ENCODE data around the gene KLHL25. TPM values are rescaled to one million over a fixed set of nuclear protein-coding genes. Genes with fewer than 3 reads are reported as not detected.

KLHL25 gene
- total and polyA plus RNA-seq, 2 experiments from 2014 or later: 2.0 to 7.1 TPM

- Histone ChIP-seq H3K9me2 (ENCODE audit: insufficient read depth) (no peaks in the 10 kb centered on the region), H3K4me3 (no peak overlapping the region), H3K4me2 (ENCODE audit: unreplicated experiment) (no peak overlapping the region), H3K27ac (no peak overlapping the region), H3F3A (ENCODE audit: insufficient read depth) (no peaks in the 10 kb centered on the region; the same call in 1 of the 2 replicates), H3K4me1 (ENCODE audit: insufficient read depth) (no peaks in the 10 kb centered on the region), H3K36me3 (ENCODE audit: low read depth) (peaks cover 46% of the 10 kb centered on the region), H3K27me3 (replicated peaks; ENCODE audit: insufficient read depth) (no peaks in the 10 kb centered on the region), H3K9ac (no peak overlapping the region), H2AFZ (no peak overlapping the region), H3K79me2 (ENCODE audit: insufficient read depth) (no peaks in the 10 kb centered on the region), H3K9me3 (ENCODE audit: low read depth) (no peaks in the 10 kb centered on the region), H4K20me1 (ENCODE audit: insufficient read depth) (no peaks in the 10 kb centered on the region)
- DNase-seq: no peak
- in situ Hi-C loops (cut with MboI): no loop called here
- TF ChIP-seq EZH2 (IDR thresholded peaks at IDR 0.05; ENCODE audit: insufficient read depth, poor library complexity, severe bottlenecking) (no peak), EZH2phosphoT487 (IDR thresholded peaks at IDR 0.05; ENCODE audit: insufficient read depth, low read depth) (no peak)
- 97% methylated on average over 4 of the region's 4 CpGs for WGBS, 2 experiments (ENCODE audit: low coverage in 1 of 2, low lambda C conversion rate in 2 of 2, missing lambda C conversion rate in 2 of 2)
These were observed 75.7 kb downstream of the KLHL25 start for GRCh38 chr15:85718981-85719380.

- Histone ChIP-seq H3K9me3 (ENCODE audit: low read depth) (no peaks in the 10 kb centered on the region), H2AFZ (no peak overlapping the region), H3K4me1 (ENCODE audit: insufficient read depth) (no peaks in the 10 kb centered on the region), H3K4me2 (ENCODE audit: unreplicated experiment) (no peak overlapping the region), H3K4me3 (no peak overlapping the region), H3K27ac (no peak overlapping the region), H3K9me2 (ENCODE audit: insufficient read depth) (no peaks in the 10 kb centered on the region), H3K9ac (no peak overlapping the region), H3K79me2 (ENCODE audit: insufficient read depth) (no peaks in the 10 kb centered on the region), H3K27me3 (replicated peaks; ENCODE audit: insufficient read depth) (no peaks in the 10 kb centered on the region), H4K20me1 (ENCODE audit: insufficient read depth) (no peaks in the 10 kb centered on the region), H3F3A (ENCODE audit: insufficient read depth) (no peaks in the 10 kb centered on the region; the same call in 1 of the 2 replicates), H3K36me3 (ENCODE audit: low read depth) (peaks cover 41% of the 10 kb centered on the region)
- WGBS, 2 experiments (ENCODE audit: low coverage in 1 of 2, low lambda C conversion rate in 2 of 2, missing lambda C conversion rate in 2 of 2): 85 to 86% methylated on average over 12 of the region's 12 CpGs
- TF ChIP-seq EZH2phosphoT487 (IDR thresholded peaks at IDR 0.05; ENCODE audit: insufficient read depth, low read depth) (no peak), EZH2 (IDR thresholded peaks at IDR 0.05; ENCODE audit: insufficient read depth, poor library complexity, severe bottlenecking) (no peak)
- in situ Hi-C loops (cut with MboI): no loop called here
- DNase-seq: no peak
These were observed 76.3 kb downstream of the KLHL25 start for GRCh38 chr15:85718271-85718971.

- H2AFZ ChIP-seq: no peak overlapping the region
- no peak overlapping the region for H3K4me3 ChIP-seq
- no peaks in the 10 kb centered on the region; the same call in 1 of the 2 replicates for H3F3A ChIP-seq (ENCODE audit: insufficient read depth)
- H4K20me1 ChIP-seq (ENCODE audit: insufficient read depth): no peaks in the 10 kb centered on the region
- H3K4me1 ChIP-seq (ENCODE audit: insufficient read depth): no peaks in the 10 kb centered on the region
- H3K79me2 ChIP-seq (ENCODE audit: insufficient read depth): no peaks in the 10 kb centered on the region
- peaks cover 34% of the 10 kb centered on the region for H3K36me3 ChIP-seq (ENCODE audit: low read depth)
- H3K9me3 ChIP-seq (ENCODE audit: low read depth): no peaks in the 10 kb centered on the region
- H3K4me2 ChIP-seq (ENCODE audit: unreplicated experiment): no peak overlapping the region
- no peak overlapping the region for H3K9ac ChIP-seq
- in situ Hi-C loops (cut with MboI): no loop called here
- no peak for TF ChIP-seq EZH2 (IDR thresholded peaks at IDR 0.05; ENCODE audit: insufficient read depth, poor library complexity, severe bottlenecking)
- TF ChIP-seq EZH2phosphoT487 (IDR thresholded peaks at IDR 0.05; ENCODE audit: insufficient read depth, low read depth): no peak
- no peak for DNase-seq
- 94 to 98% methylated on average over 2 of the region's 2 CpGs for WGBS, 2 experiments (ENCODE audit: low coverage in 1 of 2, low lambda C conversion rate in 2 of 2, missing lambda C conversion rate in 2 of 2)
- H3K9me2 ChIP-seq (ENCODE audit: insufficient read depth): no peaks in the 10 kb centered on the region
- no peaks in the 10 kb centered on the region for H3K27me3 ChIP-seq (replicated peaks; ENCODE audit: insufficient read depth)
- H3K27ac ChIP-seq: no peak overlapping the region
These were observed 77.5 kb downstream of the KLHL25 start for GRCh38 chr15:85717212-85717611.

GRCh38 chr15:85716261-85716660 is 78.5 kb downstream of the KLHL25 start:
- no peak for DNase-seq
- Histone ChIP-seq H3K27me3 (replicated peaks; ENCODE audit: insufficient read depth) (no peaks in the 10 kb centered on the region), H3K4me1 (ENCODE audit: insufficient read depth) (peaks cover 8% of the 10 kb centered on the region), H3K27ac (no peak overlapping the region), H3K9ac (no peak overlapping the region), H3K9me3 (ENCODE audit: low read depth) (no peaks in the 10 kb centered on the region), H3K79me2 (ENCODE audit: insufficient read depth) (no peaks in the 10 kb centered on the region), H3K36me3 (ENCODE audit: low read depth) (peaks cover 35% of the 10 kb centered on the region), H3K4me3 (no peak overlapping the region), H3F3A (ENCODE audit: insufficient read depth) (no peaks in the 10 kb centered on the region; the same call in 1 of the 2 replicates), H4K20me1 (ENCODE audit: insufficient read depth) (no peaks in the 10 kb centered on the region), H3K4me2 (ENCODE audit: unreplicated experiment) (no peak overlapping the region), H3K9me2 (ENCODE audit: insufficient read depth) (no peaks in the 10 kb centered on the region), H2AFZ (no peak overlapping the region)
- in situ Hi-C loops (cut with MboI): no loop called here
- 38 to 54% methylated on average over 3 of the region's 3 CpGs for WGBS, 2 experiments (ENCODE audit: low coverage in 1 of 2, low lambda C conversion rate in 2 of 2, missing lambda C conversion rate in 2 of 2)
- TF ChIP-seq EZH2 (IDR thresholded peaks at IDR 0.05; ENCODE audit: insufficient read depth, poor library complexity, severe bottlenecking) (no peak), EZH2phosphoT487 (IDR thresholded peaks at IDR 0.05; ENCODE audit: insufficient read depth, low read depth) (no peak)
